D721Med (cell line): ENCODE results near the gene ASB7.

Experiments
- DNase-seq: peaks from one replicate; pipeline ENCODE4 v3.0.0; 2011; ENCODE audit warnings: low spot score; ENCODE audit not compliant: insufficient read length
- FAIRE-seq: peaks from 2 replicates; lab custom pipeline; 2011; peaks lifted over from hg19 to GRCh38; lab: Jason Lieb, UNC
- CTCF ChIP-seq: IDR thresholded peaks from 2 replicates; pipeline ENCODE4 v1.5.1; 2012; ENCODE audit warnings: mild to moderate bottlenecking, control low read depth; ENCODE audit not compliant: insufficient read depth; ENCODE audit errors: missing control alignments

ASB7 gene

GRCh38 chr15:100633763-100634075 lies 31.3 kb downstream of the ASB7 start:
- FAIRE-seq (no peak), DNase-seq (no peak)
- no peak for TF ChIP-seq CTCF

GRCh38 chr15:100635406-100636071 lies 33.1 kb downstream of the ASB7 start:
- FAIRE-seq (no peak), DNase-seq (no peak)
- no peak for TF ChIP-seq CTCF

GRCh38 chr15:100638177-100638730 lies 35.9 kb downstream of the ASB7 start:
- no peak for FAIRE-seq
- TF ChIP-seq CTCF = no peak
- DNase-seq = no peak

- DNase-seq (no peak), FAIRE-seq (no peak)
- TF ChIP-seq CTCF = no peak
These were observed 40.0 kb downstream of the ASB7 start for GRCh38 chr15:100642213-100642949.

- FAIRE-seq = no peak
- DNase-seq = no peak
- no peak for TF ChIP-seq CTCF
These were observed 40.6 kb downstream of the ASB7 start for GRCh38 chr15:100642950-100643338.

- TF ChIP-seq CTCF = no peak
- no peak for FAIRE-seq
- no peak for DNase-seq
These were observed 43.3 kb downstream of the ASB7 start for GRCh38 chr15:100645671-100646070.

GRCh38 chr15:100648951-100649350 lies 46.6 kb downstream of the ASB7 start:
- DNase-seq (no peak), FAIRE-seq (no peak)

More at GRCh38 chr15:100648951-100649350, 46.6 kb downstream of the ASB7 start:
- TF ChIP-seq CTCF = no peak
